Astrocyte of the cerebellum (primary cell): ENCODE results near the gene DPP10.

Source experiments
- DNase-seq: peaks from one replicate; pipeline ENCODE4 v3.0.0-alpha.2; 2011; ENCODE audit warnings: low read depth
- H3K4me3 ChIP-seq: 2 replicates; pipeline ENCODE4 v1.5.1; 2011; ENCODE audit warnings: mild to moderate bottlenecking, low read depth, low read length, moderate library complexity
- in situ Hi-C: cut with HindIII; loops from 2 replicates; pipeline ENCODE4 v1.10.0; 2017; ENCODE audit warnings: low sequenced_read_pairs
- TF ChIP-seq, protein P1 (sequence below): IDR thresholded peaks from 2 replicates; pipeline ENCODE4 v1.5.1; 2012; ENCODE audit warnings: low read length, low read depth, moderate library complexity, mild to moderate bottlenecking; ENCODE audit errors: missing control alignments

Gene DPP10

DNA sequence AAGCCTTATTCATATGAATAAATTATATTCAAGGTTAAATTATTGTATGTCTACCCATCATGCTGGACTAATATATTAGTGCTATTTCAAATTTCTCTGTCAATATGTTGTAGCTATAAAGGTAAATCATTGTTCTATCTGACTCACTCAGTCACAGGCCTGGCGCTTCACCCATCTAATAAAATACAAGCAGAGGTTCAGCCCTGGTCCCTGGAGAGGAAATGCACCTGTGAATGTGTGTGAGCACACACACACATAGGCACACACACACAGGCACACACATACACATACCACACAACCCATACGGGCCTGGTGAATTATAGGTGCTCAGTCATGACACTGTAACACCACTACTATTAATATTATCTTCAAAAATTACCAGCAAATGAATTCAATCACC, 1396.1 kb downstream of the DPP10 start:
- DNase-seq = no peak
- in situ Hi-C loops = no loop called here
- no peak overlapping the region for H3K4me3 ChIP-seq
- TF ChIP-seq, protein P1, sequence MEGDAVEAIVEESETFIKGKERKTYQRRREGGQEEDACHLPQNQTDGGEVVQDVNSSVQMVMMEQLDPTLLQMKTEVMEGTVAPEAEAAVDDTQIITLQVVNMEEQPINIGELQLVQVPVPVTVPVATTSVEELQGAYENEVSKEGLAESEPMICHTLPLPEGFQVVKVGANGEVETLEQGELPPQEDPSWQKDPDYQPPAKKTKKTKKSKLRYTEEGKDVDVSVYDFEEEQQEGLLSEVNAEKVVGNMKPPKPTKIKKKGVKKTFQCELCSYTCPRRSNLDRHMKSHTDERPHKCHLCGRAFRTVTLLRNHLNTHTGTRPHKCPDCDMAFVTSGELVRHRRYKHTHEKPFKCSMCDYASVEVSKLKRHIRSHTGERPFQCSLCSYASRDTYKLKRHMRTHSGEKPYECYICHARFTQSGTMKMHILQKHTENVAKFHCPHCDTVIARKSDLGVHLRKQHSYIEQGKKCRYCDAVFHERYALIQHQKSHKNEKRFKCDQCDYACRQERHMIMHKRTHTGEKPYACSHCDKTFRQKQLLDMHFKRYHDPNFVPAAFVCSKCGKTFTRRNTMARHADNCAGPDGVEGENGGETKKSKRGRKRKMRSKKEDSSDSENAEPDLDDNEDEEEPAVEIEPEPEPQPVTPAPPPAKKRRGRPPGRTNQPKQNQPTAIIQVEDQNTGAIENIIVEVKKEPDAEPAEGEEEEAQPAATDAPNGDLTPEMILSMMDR = no peak

DNA sequence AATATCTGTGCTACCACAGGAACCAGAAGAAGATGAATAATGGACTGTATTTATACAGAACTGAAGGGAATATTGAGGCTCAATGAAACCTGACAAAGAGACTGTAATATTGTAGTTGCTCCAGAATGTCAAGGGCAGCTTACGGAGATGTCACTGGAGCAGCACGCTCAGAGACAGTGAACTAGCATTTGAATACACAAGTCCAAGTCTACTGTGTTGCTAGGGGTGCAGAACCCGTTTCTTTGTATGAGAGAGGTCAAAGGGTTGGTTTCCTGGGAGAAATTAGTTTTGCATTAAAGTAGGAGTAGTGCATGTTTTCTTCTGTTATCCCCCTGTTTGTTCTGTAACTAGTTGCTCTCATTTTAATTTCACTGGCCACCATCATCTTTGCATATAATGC, 1399.9 kb downstream of the DPP10 start:
- TF ChIP-seq, protein P1 = no peak
- in situ Hi-C loops = no loop called here

DNA sequence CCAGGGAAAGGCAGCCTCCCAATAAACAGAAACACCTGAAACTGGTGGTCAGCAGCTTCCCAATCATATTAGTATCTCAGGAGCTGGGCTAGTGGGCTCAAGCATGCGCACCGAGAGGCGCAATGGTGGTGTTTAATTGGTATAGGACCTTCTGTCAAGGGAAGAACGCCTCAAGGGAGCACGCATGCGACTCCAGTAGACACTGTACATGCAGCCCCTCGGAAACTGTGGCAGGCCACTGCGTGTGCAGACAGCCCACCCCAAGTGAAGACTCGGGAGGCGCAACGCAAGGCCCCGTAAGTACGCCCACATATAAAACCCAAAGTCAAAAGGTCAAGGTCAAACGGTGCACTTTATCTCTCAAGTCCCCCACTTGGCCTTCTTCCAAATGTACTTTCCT, 1405.8 kb downstream of the DPP10 start:
- H3K4me3 ChIP-seq = no peak overlapping the region
- no peak for DNase-seq
- in situ Hi-C loops = no loop called here
- TF ChIP-seq, protein P1 = no peak

More for the DNA sequence above, 1399.9 kb downstream of the DPP10 start:
- no peak overlapping the region for H3K4me3 ChIP-seq
- no peak for DNase-seq

DNA sequence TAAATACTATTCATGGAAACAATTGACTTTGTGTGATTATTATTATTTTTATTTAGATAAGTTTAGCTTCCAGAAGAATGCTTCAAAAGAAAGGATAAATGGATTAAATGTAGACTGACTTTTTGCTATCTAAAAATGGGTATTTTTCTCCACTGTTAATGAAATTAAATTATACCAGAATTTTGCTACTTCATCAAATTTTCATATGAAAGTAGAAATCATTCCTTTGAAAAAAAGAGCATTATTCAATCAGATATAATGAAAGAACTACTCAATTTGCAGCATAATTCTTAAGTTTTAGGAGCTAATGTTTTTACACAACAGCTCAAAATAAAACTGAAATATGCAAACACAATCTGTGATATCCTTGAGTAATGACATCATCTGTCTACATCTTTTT, 1424.6 kb downstream of the DPP10 start:
- TF ChIP-seq, protein P1 = no peak
- H3K4me3 ChIP-seq = no peak overlapping the region
- in situ Hi-C loops = no loop called here
- no peak for DNase-seq

DNA sequence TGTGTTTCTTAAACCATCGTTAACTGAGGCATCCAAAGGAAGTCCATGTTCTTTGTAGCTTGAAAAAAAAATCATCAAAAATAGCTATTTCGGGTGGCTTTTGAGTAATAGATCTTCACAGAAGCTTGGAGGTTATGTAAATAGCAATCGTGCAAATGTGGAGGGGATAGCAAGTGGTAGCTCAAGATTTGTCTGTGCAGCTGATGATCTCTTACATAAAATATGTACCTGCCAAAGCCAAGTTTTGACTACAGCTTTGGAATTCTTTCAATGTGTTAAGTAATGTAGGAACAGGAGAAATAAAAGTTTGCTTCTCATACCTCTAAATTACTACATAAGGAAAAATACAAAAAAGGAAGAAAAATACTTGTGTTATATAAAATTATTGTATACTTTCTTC, 1432.0 kb downstream of the DPP10 start:
- no peak for DNase-seq
- no peak overlapping the region for H3K4me3 ChIP-seq
- in situ Hi-C loops = no loop called here
- TF ChIP-seq, protein P1 = no peak

DNA sequence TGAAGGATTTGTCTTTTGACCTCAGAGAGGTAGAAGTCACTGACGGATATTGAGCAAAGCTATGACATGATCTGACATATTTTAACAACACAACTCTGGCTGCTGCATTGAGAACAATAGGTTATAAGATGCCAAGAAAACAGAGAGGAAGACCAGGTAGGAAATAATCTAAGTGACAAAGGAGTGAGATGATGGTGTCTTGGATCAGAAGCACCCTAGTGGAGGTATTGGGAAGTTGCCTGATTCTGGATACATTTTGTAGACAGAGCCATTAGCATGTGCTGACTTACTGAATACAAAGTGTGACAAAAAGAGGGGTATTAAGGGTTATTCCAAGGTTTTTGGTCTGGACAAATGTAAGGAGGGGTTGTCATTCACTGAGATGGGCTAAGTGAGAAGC, 1438.1 kb downstream of the DPP10 start:
- DNase-seq = no peak
- H3K4me3 ChIP-seq = no peak overlapping the region
- TF ChIP-seq, protein P1 = no peak
- in situ Hi-C loops = no loop called here
